Left ventricle myocardium inferior (tissue), 1 donor: ENCODE data around the gene SPTBN4. TPM values are rescaled to one million over a fixed set of nuclear protein-coding genes. Genes with fewer than 3 reads are reported as not detected.

ENCODE experiments used
- DNase-seq: peaks from one replicate; pipeline ENCODE4 v3.0.0-alpha.2; 2020
- H3K27ac ChIP-seq: fragments of 200-600 bp; replicated peaks from 2 replicates; pipeline ENCODE4 v1.8.0; 2021
- H3K27me3 ChIP-seq: fragments of 200-600 bp; 2 replicates; pipeline ENCODE4 v1.8.0; 2021; ENCODE audit warnings: low read depth
- H3K36me3 ChIP-seq: fragments of 200-600 bp; 2 replicates; pipeline ENCODE4 v1.8.0; 2021
- H3K4me1 ChIP-seq: fragments of 200-600 bp; 2 replicates; pipeline ENCODE4 v1.8.0; 2021
- H3K4me3 ChIP-seq: fragments of 200-600 bp; 2 replicates; pipeline ENCODE4 v1.8.0; 2021; ENCODE audit warnings: mild to moderate bottlenecking, moderate library complexity
- H3K9me3 ChIP-seq: fragments of 200-600 bp; replicated peaks from 2 replicates; pipeline ENCODE4 v1.8.0; 2021
- CTCF ChIP-seq: fragments of 200-600 bp; IDR thresholded peaks from 2 replicates; pipeline ENCODE4 v1.8.0; 2021; ENCODE audit warnings: antibody characterized with exemption, mild to moderate bottlenecking, borderline replicate concordance
- intact Hi-C: fragments of 100-400 bp; cut with micrococcal nuclease; formaldehyde crosslinking; loops from one replicate; pipeline ENCODE4 v1.11.0; 2022
- total RNA-seq: library from RNA; stranded (reverse); fragmentation: NEBNext Ultra II Directional; extraction: Animal tissue kit (Norgen Biotek cat#: 25700); gene quantifications from one replicate; pipeline ENCODE4 v1.2.1, GENCODE V29; 2021
- donor health status: DM: no; HTN: yes; CAD: no; lungs with severe emphysema.

The SPTBN4 gene
- total RNA-seq, 1 donor from 2014 or later = 6.1 TPM

GRCh38 chr19:40584007-40584406, 117.2 kb downstream of the SPTBN4 start:
- no peak overlapping the region for H3K27ac ChIP-seq
- H3K27me3 ChIP-seq = no peaks in the 10 kb centered on the region
- no peak overlapping the region for H3K4me3 ChIP-seq
- H3K36me3 ChIP-seq = peaks cover 76% of the 10 kb centered on the region
- H3K4me1 ChIP-seq = no peaks in the 10 kb centered on the region
- H3K9me3 ChIP-seq = no peaks in the 10 kb centered on the region
- intact Hi-C loops = no loop called here
- no peak for DNase-seq
- no peak for TF ChIP-seq CTCF

GRCh38 chr19:40585241-40585981, 118.6 kb downstream of the SPTBN4 start:
- no peak for TF ChIP-seq CTCF
- peaks cover 67% of the 10 kb centered on the region for H3K36me3 ChIP-seq
- intact Hi-C loops = no loop called here
- no peaks in the 10 kb centered on the region for H3K9me3 ChIP-seq
- no peaks in the 10 kb centered on the region for H3K27me3 ChIP-seq
- H3K4me3 ChIP-seq = no peak overlapping the region
- no peak overlapping the region for H3K27ac ChIP-seq
- no peak for DNase-seq
- no peaks in the 10 kb centered on the region for H3K4me1 ChIP-seq

GRCh38 chr19:40585982-40586422, 119.2 kb downstream of the SPTBN4 start:
- Histone ChIP-seq H3K27ac (no peak overlapping the region), H3K9me3 (no peaks in the 10 kb centered on the region), H3K4me1 (no peaks in the 10 kb centered on the region), H3K36me3 (peaks cover 61% of the 10 kb centered on the region), H3K4me3 (no peak overlapping the region), H3K27me3 (no peaks in the 10 kb centered on the region)
- TF ChIP-seq CTCF = no peak
- intact Hi-C loops = no loop called here
- no peak for DNase-seq

- Histone ChIP-seq H3K27me3 (no peaks in the 10 kb centered on the region), H3K27ac (no peak overlapping the region), H3K4me1 (no peaks in the 10 kb centered on the region), H3K36me3 (peaks cover 55% of the 10 kb centered on the region), H3K4me3 (no peak overlapping the region), H3K9me3 (no peaks in the 10 kb centered on the region)
- DNase-seq = no peak
- intact Hi-C loops = no loop called here
- TF ChIP-seq CTCF = no peak
These were observed 119.8 kb downstream of the SPTBN4 start for GRCh38 chr19:40586611-40587010.

GRCh38 chr19:40588110-40588854, 121.5 kb downstream of the SPTBN4 start:
- DNase-seq = no peak
- no peaks in the 10 kb centered on the region for H3K9me3 ChIP-seq
- no peaks in the 10 kb centered on the region for H3K4me1 ChIP-seq
- no peak for TF ChIP-seq CTCF
- peaks cover 38% of the 10 kb centered on the region for H3K36me3 ChIP-seq
- intact Hi-C loops = no loop called here
- no peak overlapping the region for H3K27ac ChIP-seq
- no peaks in the 10 kb centered on the region for H3K27me3 ChIP-seq
- H3K4me3 ChIP-seq = no peak overlapping the region
